ENCODE results near the gene ZNF438. TPM values are rescaled to one million over a fixed set of nuclear protein-coding genes. Genes with fewer than 3 reads are reported as not detected.
"Not testable (repeated sequence)": the region's sequence is repeated elsewhere in the genome, so short reads cannot be mapped to it uniquely, and the experiment has no call there.

Gene ZNF438
- total RNA-seq, 1 experiment from 2014 or later: 2.0 TPM

DNA sequence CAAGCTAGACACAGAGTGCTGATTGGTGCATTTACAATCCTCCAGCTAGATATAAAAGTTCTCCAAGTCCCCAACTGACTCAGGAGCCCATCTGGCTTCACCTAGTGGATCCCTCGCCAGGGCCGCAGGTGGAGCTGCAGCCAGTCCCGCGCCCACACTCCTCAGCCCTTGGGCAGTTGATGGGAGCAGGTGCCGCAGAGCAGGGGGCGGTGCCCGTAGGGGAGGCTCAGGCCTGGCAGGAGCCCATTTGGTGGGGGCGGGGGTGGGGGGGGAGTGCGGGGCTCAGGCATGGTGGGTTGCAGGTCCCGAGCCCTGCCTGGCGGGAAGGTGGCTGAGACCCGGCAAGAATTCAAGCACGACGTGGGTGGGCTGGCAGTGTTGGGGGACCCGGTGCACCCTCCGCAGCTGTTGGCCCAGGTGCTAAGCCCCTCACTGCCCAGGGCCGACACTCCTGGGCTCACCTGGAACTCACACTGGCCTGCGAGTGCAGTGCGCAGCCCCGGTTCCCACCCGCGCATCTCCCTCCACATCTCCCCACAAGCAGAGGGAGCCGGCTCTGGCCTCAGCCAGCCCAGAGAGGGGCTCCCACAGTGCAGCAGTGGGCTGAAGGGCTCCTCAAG, 101.7 kb downstream of the ZNF438 start:
- in situ Hi-C loops (cut with HindIII; ENCODE audit: low pct_unique_long_range_greater_than_20kb, low sequenced_read_pairs): no loop called here
- POLR2A ChIA-PET: no interaction called here
- Histone ChIP-seq H3K9me3 (ENCODE audit: control insufficient read depth, insufficient read depth, low read depth, low read length) (no peaks in the 10 kb centered on the region; the same call in 1 of the 2 replicates), H3K4me3 (ENCODE audit: low read depth in 2 of 2, low read length in 2 of 2) (no peak overlapping the region), H3K4me1 (ENCODE audit: control insufficient read depth, insufficient read depth, low read length) (no peaks in the 10 kb centered on the region), H3K27me3 (ENCODE audit: control insufficient read depth, insufficient read depth, low read length) (no peaks in the 10 kb centered on the region), H3K27ac (ENCODE audit: low read length) (no peak overlapping the region), H3K36me3 (ENCODE audit: control insufficient read depth, insufficient read depth, low read length) (no peaks in the 10 kb centered on the region)
- CTCF ChIA-PET: no interaction called here
- DNase-seq (ENCODE audit: low read depth, low spot score) (no peak), ATAC-seq (no peak)
- intact Hi-C loops (cut with micrococcal nuclease; ENCODE audit: unreplicated experiment): no loop called here
- TF ChIP-seq TCF7L2 (IDR thresholded peaks at IDR 0.05; ENCODE audit: low read depth, low read length) (no peak), CTCF (IDR thresholded peaks at IDR 0.05) (no peak), POLR2AphosphoS5 (IDR thresholded peaks at IDR 0.05; ENCODE audit: low read depth, low read length) (no peak), SIN3A (IDR thresholded peaks at IDR 0.05; ENCODE audit: borderline replicate concordance, insufficient read depth, low read depth, low read length) (no peak)
- TF ChIP-seq, protein P1, sequence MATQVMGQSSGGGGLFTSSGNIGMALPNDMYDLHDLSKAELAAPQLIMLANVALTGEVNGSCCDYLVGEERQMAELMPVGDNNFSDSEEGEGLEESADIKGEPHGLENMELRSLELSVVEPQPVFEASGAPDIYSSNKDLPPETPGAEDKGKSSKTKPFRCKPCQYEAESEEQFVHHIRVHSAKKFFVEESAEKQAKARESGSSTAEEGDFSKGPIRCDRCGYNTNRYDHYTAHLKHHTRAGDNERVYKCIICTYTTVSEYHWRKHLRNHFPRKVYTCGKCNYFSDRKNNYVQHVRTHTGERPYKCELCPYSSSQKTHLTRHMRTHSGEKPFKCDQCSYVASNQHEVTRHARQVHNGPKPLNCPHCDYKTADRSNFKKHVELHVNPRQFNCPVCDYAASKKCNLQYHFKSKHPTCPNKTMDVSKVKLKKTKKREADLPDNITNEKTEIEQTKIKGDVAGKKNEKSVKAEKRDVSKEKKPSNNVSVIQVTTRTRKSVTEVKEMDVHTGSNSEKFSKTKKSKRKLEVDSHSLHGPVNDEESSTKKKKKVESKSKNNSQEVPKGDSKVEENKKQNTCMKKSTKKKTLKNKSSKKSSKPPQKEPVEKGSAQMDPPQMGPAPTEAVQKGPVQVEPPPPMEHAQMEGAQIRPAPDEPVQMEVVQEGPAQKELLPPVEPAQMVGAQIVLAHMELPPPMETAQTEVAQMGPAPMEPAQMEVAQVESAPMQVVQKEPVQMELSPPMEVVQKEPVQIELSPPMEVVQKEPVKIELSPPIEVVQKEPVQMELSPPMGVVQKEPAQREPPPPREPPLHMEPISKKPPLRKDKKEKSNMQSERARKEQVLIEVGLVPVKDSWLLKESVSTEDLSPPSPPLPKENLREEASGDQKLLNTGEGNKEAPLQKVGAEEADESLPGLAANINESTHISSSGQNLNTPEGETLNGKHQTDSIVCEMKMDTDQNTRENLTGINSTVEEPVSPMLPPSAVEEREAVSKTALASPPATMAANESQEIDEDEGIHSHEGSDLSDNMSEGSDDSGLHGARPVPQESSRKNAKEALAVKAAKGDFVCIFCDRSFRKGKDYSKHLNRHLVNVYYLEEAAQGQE (IDR thresholded peaks at IDR 0.05; ENCODE audit: insufficient read depth in 1 of 2, low read depth in 2 of 2, low read length in 1 of 2): no peak
- BruUV-seq (replicated peaks): no TSS peak

DNA sequence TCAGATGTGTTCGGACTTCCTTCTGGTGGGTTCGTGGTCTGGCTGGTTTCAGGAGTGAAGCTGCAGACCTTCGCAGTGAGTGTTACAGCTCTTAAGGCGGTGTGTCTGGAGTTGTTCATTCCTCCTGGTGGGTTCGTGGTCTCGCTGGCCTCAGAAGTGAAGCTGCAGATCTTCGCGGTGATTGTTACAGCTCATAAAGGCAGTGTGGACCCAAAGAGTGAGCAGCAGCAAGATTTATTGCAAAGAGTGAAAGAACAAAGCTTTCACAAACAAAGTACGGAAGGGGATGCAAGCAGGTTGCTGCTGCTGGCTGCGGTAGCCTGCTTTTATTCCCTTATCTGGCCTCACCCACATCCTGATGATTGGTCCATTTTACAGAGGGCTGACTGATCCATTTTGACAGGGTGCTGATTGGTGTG, 102.3 kb downstream of the ZNF438 start:
- POLR2A ChIA-PET; H3K9me3 ChIP-seq (ENCODE audit: control insufficient read depth, insufficient read depth, low read depth, low read length); BruUV-seq (replicated peaks); in situ Hi-C loops (cut with HindIII; ENCODE audit: low pct_unique_long_range_greater_than_20kb, low sequenced_read_pairs); CTCF ChIA-PET; H3K4me1 ChIP-seq (ENCODE audit: control insufficient read depth, insufficient read depth, low read length); H3K27me3 ChIP-seq (ENCODE audit: control insufficient read depth, insufficient read depth, low read length); intact Hi-C loops (cut with micrococcal nuclease; ENCODE audit: unreplicated experiment); H3K4me3 ChIP-seq (ENCODE audit: low read depth in 2 of 2, low read length in 2 of 2); H3K36me3 ChIP-seq (ENCODE audit: control insufficient read depth, insufficient read depth, low read length); DNase-seq (ENCODE audit: low read depth, low spot score); ATAC-seq; H3K27ac ChIP-seq (ENCODE audit: low read length): not testable (repeated sequence)

- CTCF ChIA-PET: no interaction called here
- no TSS peak for BruUV-seq (replicated peaks)
- no peaks in the 10 kb centered on the region for H3K36me3 ChIP-seq (ENCODE audit: control insufficient read depth, insufficient read depth, low read length)
- no peaks in the 10 kb centered on the region for H3K4me1 ChIP-seq (ENCODE audit: control insufficient read depth, insufficient read depth, low read length)
- ATAC-seq (no peak), DNase-seq (ENCODE audit: low read depth, low spot score) (no peak)
- no peaks in the 10 kb centered on the region for H3K27me3 ChIP-seq (ENCODE audit: control insufficient read depth, insufficient read depth, low read length)
- TF ChIP-seq TCF7L2 (IDR thresholded peaks at IDR 0.05; ENCODE audit: low read depth, low read length) (no peak), CTCF (IDR thresholded peaks at IDR 0.05) (no peak), SIN3A (IDR thresholded peaks at IDR 0.05; ENCODE audit: borderline replicate concordance, insufficient read depth, low read depth, low read length) (no peak), POLR2AphosphoS5 (IDR thresholded peaks at IDR 0.05; ENCODE audit: low read depth, low read length) (no peak)
- TF ChIP-seq, protein P1 (IDR thresholded peaks at IDR 0.05; ENCODE audit: insufficient read depth in 1 of 2, low read depth in 2 of 2, low read length in 1 of 2): no peak
- intact Hi-C loops (cut with micrococcal nuclease; ENCODE audit: unreplicated experiment) (no loop called here), in situ Hi-C loops (cut with HindIII; ENCODE audit: low pct_unique_long_range_greater_than_20kb, low sequenced_read_pairs) (no loop called here)
- no peak overlapping the region for H3K4me3 ChIP-seq (ENCODE audit: low read depth in 2 of 2, low read length in 2 of 2)
- H3K9me3 ChIP-seq (ENCODE audit: control insufficient read depth, insufficient read depth, low read depth, low read length): no peaks in the 10 kb centered on the region; the same call in 1 of the 2 replicates
- POLR2A ChIA-PET: no interaction called here
- no peak overlapping the region for H3K27ac ChIP-seq (ENCODE audit: low read length)
These were observed 102.9 kb downstream of the ZNF438 start for GRCh38 chr10:30928742-30929141.

Measured in Panc1 (cell line).